Measurements from ENCODE around the gene OR5P2.

GRCh38 chr11:7749456-7749855 is 47.3 kb downstream of the OR5P2 start:
- TF ChIP-seq CTCF (IDR thresholded peaks at IDR 0.05) = no peak
- TF ChIP-seq POLR2A (IDR thresholded peaks at IDR 0.05) = no peak
